Lung (tissue), 12 donors: ENCODE results near the gene ATF3. TPM values are rescaled to one million over a fixed set of nuclear protein-coding genes. Genes with fewer than 3 reads are reported as not detected.

Source experiments
- ATAC-seq: fragments of 200-7000 bp; cut with Tn5 transposase; one replicate; pipeline ENCODE4 v1.9.1; 2020; ENCODE audit warnings: moderate number of reproducible peaks; ENCODE audit not compliant: insufficient read depth, low FRiP score
- DNase-seq, 3 donors: peaks; one replicate each; pipeline ENCODE4 v3.0.0-alpha.2; 2013 to 2017
- H3K27ac ChIP-seq, 2 donors: one replicate each; pipeline ENCODE4 v1.5.1; 2013; ENCODE audit warnings: mild to moderate bottlenecking in 2 of 2, moderate library complexity in 2 of 2, control low read depth in 1 of 2, inconsistent platforms in 1 of 2, low read depth in 1 of 2, low read length in 1 of 2
- H3K27me3 ChIP-seq, 3 donors: one replicate each; pipeline ENCODE4 v1.5.1; 2013; ENCODE audit warnings: low read length in 2 of 3; ENCODE audit not compliant: control insufficient read depth in 3 of 3, insufficient read depth in 3 of 3
- H3K36me3 ChIP-seq, 4 donors: one replicate each; pipeline ENCODE4 v1.5.1; 2013; ENCODE audit warnings: low read length in 4 of 4, mild to moderate bottlenecking in 1 of 4, moderate library complexity in 1 of 4; ENCODE audit not compliant: control insufficient read depth in 4 of 4, insufficient read depth in 4 of 4
- H3K4me1 ChIP-seq, 5 donors: one replicate each; pipeline ENCODE4 v1.5.1; 2013; ENCODE audit warnings: low read length in 5 of 5, mild to moderate bottlenecking in 2 of 5, moderate library complexity in 1 of 5; ENCODE audit not compliant: control insufficient read depth in 5 of 5, insufficient read depth in 5 of 5
- H3K4me3 ChIP-seq: one replicate; pipeline ENCODE4 v1.5.1; 2013; ENCODE audit warnings: mild to moderate bottlenecking, control low read depth, moderate library complexity
- H3K9ac ChIP-seq, 2 donors: one replicate each; pipeline ENCODE4 v1.5.1; 2013; ENCODE audit warnings: low read length in 2 of 2, control low read depth in 1 of 2; ENCODE audit not compliant: insufficient read depth in 1 of 2
- H3K9me3 ChIP-seq, 4 donors: one replicate each; pipeline ENCODE4 v1.5.1; 2013; ENCODE audit warnings: low read length in 3 of 4, mild to moderate bottlenecking in 1 of 4, moderate library complexity in 1 of 4; ENCODE audit not compliant: control insufficient read depth in 4 of 4, insufficient read depth in 3 of 4
- CTCF ChIP-seq: IDR thresholded peaks from 2 replicates; pipeline ENCODE4 v1.5.1; 2012; ENCODE audit warnings: mild to moderate bottlenecking; ENCODE audit errors: control extremely low read depth, extremely low read depth
- WGBS, 2 donors: extraction: QIAGEN DNeasy Blood & Tissue Kit; methylation state at CpG; one replicate each; pipeline ENCODE4 v1.1.7; 2013; 5-methylcytosine and 5-hydroxymethylcytosine counted together
- polyA plus RNA-seq, 2 donors: library from polyadenylated mRNA; stranded (reverse); fragments of 200-250 nt; gene quantifications; one replicate each; pipeline ENCODE4 v1.2.1, GENCODE V29; 2013
- total RNA-seq, 2 donors: library from RNA; depleted of rRNA in 1 of 2; stranded (reverse); fragments of >200 nt in 1 of 2; gene quantifications; one replicate each; pipeline ENCODE4 v1.2.1, GENCODE V29; 2014 to 2021
- donor health status: control.
- donor health status: control.
- donor health status: Bipolar disorder and iron deficiency.
- donor health status: healthy.
- donor health status: DM: yes; HTN: yes; CAD: no.

ATF3 gene
- total and polyA plus RNA-seq, 4 donors, result 15.9 to 44.1 (median 24.4) TPM

- no peak overlapping the region for H3K4me3 ChIP-seq
- H3K4me1 ChIP-seq, result no peaks in the 10 kb centered on the region
- H3K9ac ChIP-seq, result no peak overlapping the region
- H3K27me3 ChIP-seq, result no peaks in the 10 kb centered on the region
- H3K36me3 ChIP-seq, result no peaks in the 10 kb centered on the region
- WGBS, 2 donors, result 96% methylated on average over 8 of the region's 8 CpGs
- peaks cover 0 to 4% (median 0%) of the 10 kb centered on the region in 4 donors for H3K9me3 ChIP-seq
- no peak for ATAC-seq
- TF ChIP-seq CTCF, result no peak
- DNase-seq, result no peak
- H3K27ac ChIP-seq, result no peak overlapping the region
Measured at GRCh38 chr1:212581034-212581433, 27.5 kb upstream of the ATF3 start.

- ATAC-seq (no peak), DNase-seq (no peak)
- peaks cover 0 to 6% (median 0%) of the 10 kb centered on the region in 3 donors for H3K27me3 ChIP-seq
- 88 to 95% methylated on average over 5 of the region's 5 CpGs for WGBS, 2 donors
- H3K4me3 ChIP-seq, result no peak overlapping the region
- no peak overlapping the region for H3K9ac ChIP-seq
- TF ChIP-seq CTCF, result no peak
- H3K36me3 ChIP-seq, result no peaks in the 10 kb centered on the region
- peaks cover 0 to 4% (median 0%) of the 10 kb centered on the region in 4 donors for H3K9me3 ChIP-seq
- no peak overlapping the region for H3K27ac ChIP-seq
- H3K4me1 ChIP-seq, result no peaks in the 10 kb centered on the region
Measured at GRCh38 chr1:212582291-212582690, 26.3 kb upstream of the ATF3 start.

- DNase-seq (no peak), ATAC-seq (no peak)
- H3K9ac ChIP-seq, result no peak overlapping the region
- TF ChIP-seq CTCF, result no peak
- no peaks in the 10 kb centered on the region for H3K36me3 ChIP-seq
- no peak overlapping the region for H3K4me3 ChIP-seq
- H3K27ac ChIP-seq, result no peak overlapping the region
- H3K9me3 ChIP-seq, result peaks cover 0 to 4% (median 0%) of the 10 kb centered on the region in 4 donors
- 79 to 93% methylated on average over 7 of the region's 7 CpGs for WGBS, 2 donors
- H3K27me3 ChIP-seq, result peaks cover 0 to 8% (median 2%) of the 10 kb centered on the region in 3 donors
- H3K4me1 ChIP-seq, result no peaks in the 10 kb centered on the region
Measured at GRCh38 chr1:212582808-212583615, 25.5 kb upstream of the ATF3 start.
